ENCODE measurements around the gene TOR1AIP2.

The TOR1AIP2 gene

DNA sequence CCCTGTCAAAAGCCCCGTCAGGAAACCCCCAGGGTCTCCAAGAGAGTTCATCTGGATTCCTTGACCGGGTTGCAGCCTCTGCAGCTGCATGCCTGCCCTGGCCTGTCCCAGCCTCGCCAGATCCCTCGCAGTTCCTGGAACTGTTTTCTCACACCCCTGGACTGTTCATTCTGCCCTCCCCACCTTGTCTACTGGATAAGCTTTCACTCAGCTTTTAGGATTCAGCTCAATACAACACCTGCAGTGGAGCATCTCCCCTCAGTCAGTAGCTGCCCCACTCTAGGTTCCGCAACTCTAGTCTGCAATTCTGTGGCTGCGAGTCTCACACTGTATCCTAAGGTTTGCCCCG lies 67.3 kb downstream of the TOR1AIP2 start:
- in situ Hi-C loops (cut with MboI; ENCODE audit: low sequenced_read_pairs, unreplicated experiment): loop anchor here (25.0 kb wide), 1 partner anchor 723 kb away; the partner anchor contains the start of gene TOR3A

GRCh38 chr1:179809506-179810366 lies 67.9 kb downstream of the TOR1AIP2 start:
- in situ Hi-C loops (cut with MboI; ENCODE audit: low sequenced_read_pairs, unreplicated experiment): loop anchor here (10.0 to 25.0 kb wide), 2 partner anchors 95 to 722 kb away; partner anchors contain the start of gene TOR3A
- DNase-seq (ENCODE audit: low spot score): peak; percentile 80
- TF ChIP-seq CTCF (IDR thresholded peaks at IDR 0.05; ENCODE audit: borderline replicate concordance, control extremely low read depth, extremely low read depth, insufficient read depth, missing control alignments): peak; percentile 84

More for the DNA sequence above, 67.3 kb downstream of the TOR1AIP2 start:
- no peak for DNase-seq (ENCODE audit: low spot score)
- no peak for TF ChIP-seq CTCF (IDR thresholded peaks at IDR 0.05; ENCODE audit: borderline replicate concordance, control extremely low read depth, extremely low read depth, insufficient read depth, missing control alignments)

DNA sequence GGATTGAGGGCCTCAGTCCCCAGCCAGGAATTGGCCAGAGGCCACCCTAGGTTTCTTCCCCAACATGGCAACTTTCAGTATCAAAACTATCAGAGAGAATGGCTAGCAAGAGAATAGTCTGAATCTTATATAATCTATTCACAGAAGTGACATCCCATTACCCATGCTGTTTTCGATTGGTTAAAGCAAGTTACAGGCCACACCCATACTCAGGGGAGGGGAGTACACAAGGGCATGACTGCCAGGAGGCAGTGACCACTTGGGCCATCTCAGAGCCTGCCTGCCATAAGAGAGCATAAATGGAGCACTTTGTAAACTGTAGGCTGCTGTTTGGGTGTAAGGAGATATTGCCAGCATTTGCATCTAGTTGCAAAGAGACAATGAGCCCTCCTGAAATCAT lies 69.1 kb downstream of the TOR1AIP2 start:
- TF ChIP-seq CTCF (IDR thresholded peaks at IDR 0.05; ENCODE audit: borderline replicate concordance, control extremely low read depth, extremely low read depth, insufficient read depth, missing control alignments): no peak
- DNase-seq (ENCODE audit: low spot score): no peak
- in situ Hi-C loops (cut with MboI; ENCODE audit: low sequenced_read_pairs, unreplicated experiment): loop anchor here (10.0 to 25.0 kb wide), 2 partner anchors 94 to 721 kb away; partner anchors contain the start of gene TOR3A

DNA sequence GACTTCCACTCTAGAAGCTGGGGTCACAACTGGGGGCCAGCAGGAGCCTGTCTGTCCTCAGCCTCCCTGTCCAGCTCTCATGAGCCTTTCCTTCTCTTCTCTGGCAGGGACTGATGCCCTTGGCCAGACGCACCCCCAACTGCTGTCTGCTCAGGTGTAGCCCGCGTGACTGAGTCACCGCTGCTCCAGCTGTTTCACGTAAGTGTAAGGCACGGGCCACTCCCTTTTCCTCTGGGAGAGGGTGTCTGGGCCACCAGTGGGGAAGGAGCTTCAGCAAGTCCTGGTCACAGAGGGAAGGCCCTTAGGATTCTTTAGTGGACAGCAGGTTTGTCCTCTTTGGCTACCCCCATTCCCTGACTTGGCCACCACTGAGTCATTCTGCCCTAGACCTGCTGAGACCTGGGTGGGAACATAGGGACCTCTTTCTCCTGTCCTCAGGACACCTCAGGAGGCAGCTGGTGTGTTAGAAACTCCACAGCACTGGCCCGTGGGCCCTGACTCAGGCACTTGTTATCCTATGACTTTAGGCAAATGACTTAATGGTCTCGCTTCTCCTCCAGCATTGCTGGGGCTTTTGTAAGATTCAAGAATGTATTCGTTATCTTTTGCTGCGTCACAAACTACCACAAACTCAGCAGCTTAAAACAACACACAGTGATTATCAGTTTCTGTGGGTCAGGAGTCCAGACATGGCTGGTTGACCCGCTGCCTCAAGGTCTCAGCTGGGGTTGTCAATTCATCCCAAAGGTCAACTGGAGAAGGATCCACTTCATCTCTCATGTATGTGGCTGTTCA lies 69.7 kb downstream of the TOR1AIP2 start:
- no peak for TF ChIP-seq CTCF (IDR thresholded peaks at IDR 0.05; ENCODE audit: borderline replicate concordance, control extremely low read depth, extremely low read depth, insufficient read depth, missing control alignments)
- DNase-seq (ENCODE audit: low spot score): no peak
- in situ Hi-C loops (cut with MboI; ENCODE audit: low sequenced_read_pairs, unreplicated experiment): loop anchor here (10.0 to 25.0 kb wide), 2 partner anchors 93 to 721 kb away; partner anchors contain the start of gene TOR3A

DNA sequence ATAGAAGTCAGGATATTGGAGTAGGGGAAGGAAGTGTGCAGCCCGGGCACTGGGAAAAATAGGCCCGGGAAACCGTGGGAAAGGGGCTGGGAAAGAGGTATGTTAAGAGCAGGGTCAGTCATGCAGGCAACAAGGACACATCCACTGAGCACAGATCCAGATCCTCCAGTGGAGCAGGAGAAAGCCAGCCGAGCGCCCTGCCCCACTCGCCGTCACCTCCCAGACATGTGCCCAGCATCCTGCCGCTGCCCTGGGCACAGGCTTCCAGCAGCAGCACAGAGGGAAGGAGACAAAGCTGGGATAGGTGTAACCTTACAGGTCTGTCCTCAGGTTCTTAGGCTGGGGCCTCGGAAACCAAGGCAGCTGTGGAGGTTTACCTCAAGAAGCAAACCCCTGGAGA lies 70.3 kb downstream of the TOR1AIP2 start:
- no peak for TF ChIP-seq CTCF (IDR thresholded peaks at IDR 0.05; ENCODE audit: borderline replicate concordance, control extremely low read depth, extremely low read depth, insufficient read depth, missing control alignments)
- no peak for DNase-seq (ENCODE audit: low spot score)
- in situ Hi-C loops (cut with MboI; ENCODE audit: low sequenced_read_pairs, unreplicated experiment): loop anchor here (10.0 to 25.0 kb wide), 2 partner anchors 92 to 720 kb away; partner anchors contain the start of gene TOR3A

GRCh38 chr1:179806333-179806732 lies 71.3 kb downstream of the TOR1AIP2 start:
- no peak for DNase-seq (ENCODE audit: low spot score)
- in situ Hi-C loops (cut with MboI; ENCODE audit: low sequenced_read_pairs, unreplicated experiment): loop anchor here (10.0 to 25.0 kb wide), 2 partner anchors 92 to 719 kb away; partner anchors contain the start of gene TOR3A
- TF ChIP-seq CTCF (IDR thresholded peaks at IDR 0.05; ENCODE audit: borderline replicate concordance, control extremely low read depth, extremely low read depth, insufficient read depth, missing control alignments): no peak
